Central memory CD8-positive, alpha-beta T cell (primary cell): ENCODE data around the gene RC3H2.
"Not testable (repeated sequence)": the region's sequence is repeated elsewhere in the genome, so short reads cannot be mapped to it uniquely, and the experiment has no call there.

Experiments
- ATAC-seq: fragments of 150-1000 bp; cut with Tn5 transposase; replicated peaks from 2 replicates; pipeline ENCODE4 v1.10.0; 2022; ENCODE audit warnings: mild to moderate bottlenecking, moderate FRiP score, moderate number of reproducible peaks; ENCODE audit not compliant: poor library complexity, severe bottlenecking; ENCODE audit errors: extremely low read depth
- DNase-seq, 2 donors: peaks; one replicate each; pipeline ENCODE4 v3.0.0; 2021; ENCODE audit warnings: low spot score in 2 of 2
- H3K27ac Mint-ChIP-seq: one replicate; pipeline ENCODE4 v1.8.0; 2022; ENCODE audit warnings: low read depth, mild to moderate bottlenecking, moderate library complexity, mixed read lengths
- H3K27me3 Mint-ChIP-seq: one replicate; pipeline ENCODE4 v1.8.0; 2022; ENCODE audit warnings: mixed read lengths
- H3K36me3 Mint-ChIP-seq: one replicate; pipeline ENCODE4 v1.8.0; 2022; ENCODE audit warnings: mild to moderate bottlenecking, moderate library complexity, mixed read lengths; ENCODE audit not compliant: insufficient read depth
- H3K4me1 Mint-ChIP-seq: one replicate; pipeline ENCODE4 v1.8.0; 2022; ENCODE audit warnings: mixed read lengths
- H3K4me3 Mint-ChIP-seq: one replicate; pipeline ENCODE4 v1.8.0; 2022; ENCODE audit warnings: mild to moderate bottlenecking, moderate library complexity, mixed read lengths
- H3K9me3 Mint-ChIP-seq: one replicate; pipeline ENCODE4 v1.8.0; 2022; ENCODE audit warnings: mixed read lengths

The RC3H2 gene

DNA sequence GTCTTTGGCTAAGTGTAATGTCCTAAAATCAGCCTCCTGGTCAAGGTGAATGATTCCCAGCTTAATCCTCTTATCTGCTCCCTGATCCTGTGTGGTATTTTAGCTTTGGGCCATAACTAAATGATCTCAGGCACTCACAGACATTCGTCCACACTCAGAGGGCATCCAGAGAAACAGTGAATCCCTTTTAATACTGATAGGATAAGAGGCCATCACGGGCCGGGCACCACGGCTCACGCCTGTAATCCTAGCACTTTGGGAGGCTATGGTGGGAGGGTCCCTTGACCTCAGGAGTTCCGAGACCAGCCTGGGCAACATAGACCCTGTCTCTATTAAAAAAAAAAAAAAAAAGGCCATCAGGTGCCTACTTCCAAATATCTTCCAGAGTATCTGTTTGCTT lies 83.1 kb downstream of the RC3H2 start:
- H3K36me3 Mint-ChIP-seq: peaks cover 37% of the 10 kb centered on the region
- ATAC-seq: no peak
- no peak overlapping the region for H3K4me3 Mint-ChIP-seq
- no peak for DNase-seq
- no peaks in the 10 kb centered on the region for H3K27me3 Mint-ChIP-seq
- no peak overlapping the region for H3K27ac Mint-ChIP-seq
- no peaks in the 10 kb centered on the region for H3K9me3 Mint-ChIP-seq
- peaks cover 44% of the 10 kb centered on the region for H3K4me1 Mint-ChIP-seq

DNA sequence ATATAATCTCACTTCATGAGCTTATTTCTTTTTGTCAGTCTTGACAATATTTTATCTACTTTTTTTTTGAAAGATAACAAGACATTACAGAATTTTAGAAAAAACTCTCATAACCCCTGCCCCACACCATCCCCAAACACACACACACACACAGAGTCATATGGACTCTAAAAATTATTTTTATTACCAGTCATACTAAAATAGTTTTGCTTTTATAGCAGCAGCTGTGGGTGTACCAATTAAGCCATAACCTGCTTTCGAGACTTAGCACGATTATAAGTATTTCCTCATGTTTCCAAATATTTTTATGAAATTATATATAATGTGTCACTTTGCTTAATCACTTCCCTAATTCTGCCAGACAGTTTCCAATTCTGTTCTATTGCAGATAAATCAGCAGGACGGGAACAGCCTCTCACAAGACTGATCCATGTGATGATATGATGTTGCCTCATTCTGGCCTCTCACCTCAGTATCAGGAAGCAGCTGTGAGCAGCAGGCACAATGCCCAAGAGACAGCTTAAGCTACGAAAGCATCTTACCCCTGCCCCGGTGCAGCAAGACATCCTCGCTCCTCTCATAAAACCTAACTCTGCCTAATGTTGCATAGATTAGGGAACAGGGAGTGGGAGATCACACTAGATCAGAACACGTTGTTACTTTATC lies 83.7 kb downstream of the RC3H2 start:
- peaks cover 39% of the 10 kb centered on the region for H3K4me1 Mint-ChIP-seq
- peaks cover 38% of the 10 kb centered on the region for H3K36me3 Mint-ChIP-seq
- ATAC-seq: no peak

DNA sequence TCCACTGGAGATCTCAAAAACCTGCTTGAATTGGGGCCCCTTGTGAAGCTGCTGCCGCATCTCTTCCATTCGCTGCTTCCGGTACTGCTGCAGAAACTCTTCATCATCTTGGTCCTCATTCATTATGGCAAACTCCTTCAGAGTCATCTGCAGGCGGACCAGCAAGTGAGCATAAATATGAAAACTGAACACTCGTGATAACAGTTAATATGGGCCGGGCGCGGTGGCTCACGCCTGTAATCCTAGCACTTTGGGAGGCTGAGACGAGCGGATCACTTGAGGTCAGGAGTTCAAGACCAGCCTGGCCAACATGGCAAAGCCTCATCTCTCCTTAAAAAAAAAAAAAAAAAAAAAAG lies 84.7 kb downstream of the RC3H2 start:
- Mint-ChIP-seq H3K27ac (no peak overlapping the region), H3K4me1 (peaks cover 40% of the 10 kb centered on the region), H3K4me3 (no peak overlapping the region), H3K27me3 (no peaks in the 10 kb centered on the region), H3K9me3 (no peaks in the 10 kb centered on the region), H3K36me3 (peaks cover 35% of the 10 kb centered on the region)
- no peak for ATAC-seq
- no peak for DNase-seq

More for the DNA sequence above, 83.7 kb downstream of the RC3H2 start:
- no peak overlapping the region for H3K4me3 Mint-ChIP-seq
- H3K27ac Mint-ChIP-seq: no peak overlapping the region
- no peaks in the 10 kb centered on the region for H3K27me3 Mint-ChIP-seq
- no peak for DNase-seq
- no peaks in the 10 kb centered on the region for H3K9me3 Mint-ChIP-seq

GRCh38 chr9:122819791-122820489 lies 85.2 kb downstream of the RC3H2 start:
- ATAC-seq (no peak), DNase-seq (no peak)
- H3K4me1 Mint-ChIP-seq: peaks cover 43% of the 10 kb centered on the region
- no peak overlapping the region for H3K27ac Mint-ChIP-seq
- H3K4me3 Mint-ChIP-seq: no peak overlapping the region
- no peaks in the 10 kb centered on the region for H3K27me3 Mint-ChIP-seq
- H3K9me3 Mint-ChIP-seq: no peaks in the 10 kb centered on the region
- H3K36me3 Mint-ChIP-seq: peaks cover 33% of the 10 kb centered on the region

- ATAC-seq (no peak), DNase-seq (no peak)
- Mint-ChIP-seq H3K4me3 (no peak overlapping the region), H3K27ac (no peak overlapping the region), H3K36me3 (peaks cover 33% of the 10 kb centered on the region), H3K4me1 (peaks cover 39% of the 10 kb centered on the region), H3K27me3 (no peaks in the 10 kb centered on the region), H3K9me3 (no peaks in the 10 kb centered on the region)
These were observed 85.8 kb downstream of the RC3H2 start for GRCh38 chr9:122819326-122819725.

GRCh38 chr9:122816163-122816867 lies 88.8 kb downstream of the RC3H2 start:
- Mint-ChIP-seq H3K36me3 (peaks cover 20% of the 10 kb centered on the region), H3K4me3 (peak overlapping the region; percentile 69), H3K9me3 (no peaks in the 10 kb centered on the region), H3K27me3 (no peaks in the 10 kb centered on the region), H3K4me1 (peaks cover 27% of the 10 kb centered on the region), H3K27ac (peak overlapping the region; percentile 81)
- ATAC-seq (peak; percentile 87), DNase-seq (peak in 1 of 2 donors; percentile 17)

- Mint-ChIP-seq H3K4me1 (peaks cover 22% of the 10 kb centered on the region), H3K27me3 (no peaks in the 10 kb centered on the region), H3K27ac (peak overlapping the region; percentile 65), H3K4me3 (peak overlapping the region; percentile 69), H3K9me3 (no peaks in the 10 kb centered on the region), H3K36me3 (peaks cover 17% of the 10 kb centered on the region)
- DNase-seq (no peak), ATAC-seq (no peak)
These were observed 89.6 kb downstream of the RC3H2 start for GRCh38 chr9:122815544-122815943.

- no peak for DNase-seq
- ATAC-seq: no peak
- no peak overlapping the region for H3K4me3 Mint-ChIP-seq
- H3K9me3 Mint-ChIP-seq: no peaks in the 10 kb centered on the region
- H3K27ac Mint-ChIP-seq: no peak overlapping the region
- H3K4me1 Mint-ChIP-seq: peaks cover 14% of the 10 kb centered on the region
- H3K27me3 Mint-ChIP-seq: no peaks in the 10 kb centered on the region
- H3K36me3 Mint-ChIP-seq: peaks cover 8% of the 10 kb centered on the region
These were observed 90.6 kb downstream of the RC3H2 start for GRCh38 chr9:122814545-122814944.

- Mint-ChIP-seq H3K36me3 (peaks cover 2% of the 10 kb centered on the region), H3K9me3 (no peaks in the 10 kb centered on the region), H3K4me3 (no peak overlapping the region), H3K27me3 (no peaks in the 10 kb centered on the region), H3K4me1 (peaks cover 14% of the 10 kb centered on the region), H3K27ac (no peak overlapping the region)
- DNase-seq (no peak), ATAC-seq (no peak)
These were observed 92.4 kb downstream of the RC3H2 start for GRCh38 chr9:122812736-122813135.

GRCh38 chr9:122810306-122810946 lies 94.7 kb downstream of the RC3H2 start:
- peak; percentile 57 to 60 for DNase-seq
- H3K4me3 Mint-ChIP-seq: no peak overlapping the region
- peaks cover 3% of the 10 kb centered on the region for H3K4me1 Mint-ChIP-seq
- no peak overlapping the region for H3K27ac Mint-ChIP-seq
- H3K27me3 Mint-ChIP-seq: no peaks in the 10 kb centered on the region
- ATAC-seq: peak; percentile 76
- H3K9me3 Mint-ChIP-seq: no peaks in the 10 kb centered on the region
- H3K36me3 Mint-ChIP-seq: no peaks in the 10 kb centered on the region

- H3K9me3 Mint-ChIP-seq, H3K4me1 Mint-ChIP-seq, ATAC-seq, H3K4me3 Mint-ChIP-seq, H3K27me3 Mint-ChIP-seq, DNase-seq, H3K36me3 Mint-ChIP-seq, H3K27ac Mint-ChIP-seq: not testable (repeated sequence)
These were observed 95.9 kb downstream of the RC3H2 start for GRCh38 chr9:122809261-122809660.

DNA sequence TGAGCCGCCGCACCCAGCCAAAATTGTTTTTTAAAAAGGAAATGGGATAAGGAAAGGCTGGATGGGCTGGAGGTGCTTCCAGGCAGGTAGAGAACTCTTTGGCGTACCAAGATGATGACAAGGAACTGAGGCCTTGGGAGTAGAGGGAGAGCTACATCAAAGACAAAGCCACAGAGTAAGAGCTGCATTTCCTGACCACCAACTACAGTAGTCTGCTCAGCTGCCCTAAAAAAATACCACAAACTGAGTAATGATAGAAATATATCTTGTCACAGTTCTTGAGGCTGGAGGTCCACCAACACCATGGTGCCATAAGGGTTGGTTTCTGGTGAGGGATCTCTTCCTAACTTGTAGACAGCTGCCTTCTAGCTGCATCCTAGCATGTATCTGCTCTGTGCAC lies 97.0 kb downstream of the RC3H2 start:
- no peak for DNase-seq
- no peak for ATAC-seq

More for the DNA sequence above, 97.0 kb downstream of the RC3H2 start:
- H3K4me3 Mint-ChIP-seq: no peak overlapping the region
- H3K27me3 Mint-ChIP-seq: no peaks in the 10 kb centered on the region
- peaks cover 1% of the 10 kb centered on the region for H3K36me3 Mint-ChIP-seq
- H3K27ac Mint-ChIP-seq: no peak overlapping the region
- H3K4me1 Mint-ChIP-seq: no peaks in the 10 kb centered on the region
- H3K9me3 Mint-ChIP-seq: no peaks in the 10 kb centered on the region
